Activated CD8-positive, alpha-beta memory T cell treated with anti-CD3 and anti-CD28 coated beads, Interleukin-2, amount 50 U/mL, for 24 hours (primary cell): Measurements from ENCODE around the gene SPATA31C1.
"Not testable (repeated sequence)": the region's sequence is repeated elsewhere in the genome, so short reads cannot be mapped to it uniquely, and the experiment has no call there.

ENCODE experiments used
- DNase-seq: peaks from one replicate; pipeline ENCODE4 v3.0.0-alpha.2; 2020; ENCODE audit errors: extremely low read depth

Gene SPATA31C1

GRCh38 chr9:87937918-87938317 lies 20.2 kb downstream of the SPATA31C1 start:
- not testable (repeated sequence) for DNase-seq

- DNase-seq: not testable (repeated sequence)
Measured at GRCh38 chr9:87938336-87938735, 20.6 kb downstream of the SPATA31C1 start.

GRCh38 chr9:87939096-87939495 lies 21.3 kb downstream of the SPATA31C1 start:
- not testable (repeated sequence) for DNase-seq

DNA sequence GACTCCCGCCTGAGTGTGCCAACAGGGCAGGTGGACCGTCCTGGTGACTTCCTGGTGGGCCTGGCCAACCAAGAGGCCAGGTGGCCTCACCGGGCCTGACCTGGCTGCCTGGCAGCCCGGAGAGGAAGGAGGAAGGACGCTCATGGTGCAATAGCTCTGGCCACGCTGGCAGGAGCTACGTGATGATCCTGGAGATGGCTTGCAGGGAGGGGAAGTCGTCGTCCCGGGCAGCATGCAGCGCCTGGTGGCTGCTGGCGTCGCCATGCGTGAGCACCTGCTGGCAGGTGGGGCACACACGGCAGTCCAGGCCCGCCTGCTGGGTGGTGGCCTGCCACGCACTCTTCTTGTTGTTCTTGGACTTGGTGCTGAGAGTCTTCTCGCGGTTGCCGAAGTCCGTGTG lies 26.3 kb downstream of the SPATA31C1 start:
- DNase-seq: no peak

GRCh38 chr9:87944682-87945081 lies 26.9 kb downstream of the SPATA31C1 start:
- no peak for DNase-seq

- DNase-seq: no peak
Measured at GRCh38 chr9:87950296-87950695, 32.5 kb downstream of the SPATA31C1 start.

- no peak for DNase-seq
Measured at GRCh38 chr9:87950765-87951488, 33.2 kb downstream of the SPATA31C1 start.

GRCh38 chr9:87954230-87954629 lies 36.5 kb downstream of the SPATA31C1 start:
- DNase-seq: no peak

DNA sequence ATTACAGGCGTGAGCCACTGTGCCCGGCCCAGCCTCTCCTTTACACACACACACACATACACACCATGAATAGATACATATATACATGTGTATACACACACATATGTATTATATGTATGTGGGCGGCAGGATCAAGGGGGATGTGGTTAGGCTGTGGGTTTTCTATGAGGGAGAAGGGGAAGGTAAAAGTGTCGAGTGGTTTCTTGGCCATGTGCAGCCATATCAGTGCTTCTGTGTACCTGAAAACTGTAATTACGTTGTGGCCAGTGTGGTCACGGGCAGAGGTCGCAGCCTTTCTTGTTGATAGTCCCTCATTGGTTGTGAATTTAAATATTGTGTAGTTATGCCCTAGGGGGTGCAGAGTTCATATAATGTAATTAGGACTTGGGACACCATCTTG lies 40.1 kb downstream of the SPATA31C1 start:
- no peak for DNase-seq

DNA sequence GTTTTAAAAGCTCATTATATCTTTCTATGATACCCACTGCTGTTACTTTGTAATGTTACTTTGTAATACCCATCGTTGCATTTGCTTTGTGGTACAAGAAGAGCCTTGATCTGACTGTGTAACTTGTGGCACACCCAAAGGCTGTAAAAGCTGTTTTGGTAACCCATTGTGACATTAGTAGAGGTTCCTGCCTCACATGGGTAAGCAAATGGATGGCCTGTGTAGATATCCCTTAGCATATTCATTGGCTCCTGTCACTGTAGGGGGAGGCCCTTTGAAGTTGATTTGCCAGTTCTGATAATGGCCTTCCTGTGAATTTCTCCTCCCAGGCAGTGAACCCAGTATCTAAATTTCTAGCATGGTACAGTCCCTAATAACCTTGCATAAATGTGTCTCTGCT lies 40.8 kb downstream of the SPATA31C1 start:
- DNase-seq: no peak

- DNase-seq: no peak
Measured at GRCh38 chr9:87959916-87960581, 42.3 kb downstream of the SPATA31C1 start.

DNA sequence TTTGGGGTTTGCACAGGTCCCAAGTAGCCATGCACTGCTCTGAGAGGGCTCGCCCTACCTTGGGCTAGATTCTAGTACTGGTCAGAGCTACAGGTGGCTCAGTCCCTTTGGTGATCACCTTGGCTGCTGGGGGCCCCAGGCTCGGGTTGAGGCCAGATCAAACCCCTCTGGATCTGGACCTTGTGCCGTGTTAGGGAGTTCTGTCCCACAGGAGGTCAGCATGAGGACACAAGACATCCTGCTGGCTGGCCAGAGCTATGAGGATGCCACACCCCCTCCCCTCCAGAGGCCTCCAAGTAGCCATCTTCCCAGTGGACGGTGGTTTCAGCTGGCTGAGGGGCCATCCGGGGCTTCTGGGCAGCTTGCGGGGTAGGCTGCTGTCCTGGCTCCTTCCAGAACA lies 46.0 kb downstream of the SPATA31C1 start:
- DNase-seq: no peak

DNA sequence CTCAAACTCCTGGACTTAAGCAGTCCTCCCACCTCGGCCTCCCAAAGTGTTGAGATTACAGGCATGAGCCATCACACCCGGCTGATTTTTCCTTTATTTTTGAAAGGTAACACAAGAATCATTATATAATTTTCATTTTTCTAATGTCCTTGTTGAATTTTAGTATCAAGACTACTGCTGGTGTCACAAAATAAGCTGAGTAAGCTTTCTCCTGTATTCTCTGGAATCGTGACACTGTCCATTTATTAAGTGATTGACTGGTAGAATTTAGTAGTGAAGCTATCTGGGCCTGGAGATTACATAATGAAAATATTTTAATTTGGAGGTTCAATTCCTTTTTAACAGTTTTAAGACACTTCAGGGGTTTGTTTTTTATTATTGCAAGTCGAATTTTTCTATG lies 47.1 kb downstream of the SPATA31C1 start:
- DNase-seq: no peak

GRCh38 chr9:87968155-87968554 lies 50.4 kb downstream of the SPATA31C1 start:
- no peak for DNase-seq

- DNase-seq: no peak
Measured at GRCh38 chr9:87970602-87971001, 52.8 kb downstream of the SPATA31C1 start.

- DNase-seq: no peak
Measured at GRCh38 chr9:87973122-87973521, 55.4 kb downstream of the SPATA31C1 start.
